ENCODE data around the gene MTHFD1.

The MTHFD1 gene

DNA sequence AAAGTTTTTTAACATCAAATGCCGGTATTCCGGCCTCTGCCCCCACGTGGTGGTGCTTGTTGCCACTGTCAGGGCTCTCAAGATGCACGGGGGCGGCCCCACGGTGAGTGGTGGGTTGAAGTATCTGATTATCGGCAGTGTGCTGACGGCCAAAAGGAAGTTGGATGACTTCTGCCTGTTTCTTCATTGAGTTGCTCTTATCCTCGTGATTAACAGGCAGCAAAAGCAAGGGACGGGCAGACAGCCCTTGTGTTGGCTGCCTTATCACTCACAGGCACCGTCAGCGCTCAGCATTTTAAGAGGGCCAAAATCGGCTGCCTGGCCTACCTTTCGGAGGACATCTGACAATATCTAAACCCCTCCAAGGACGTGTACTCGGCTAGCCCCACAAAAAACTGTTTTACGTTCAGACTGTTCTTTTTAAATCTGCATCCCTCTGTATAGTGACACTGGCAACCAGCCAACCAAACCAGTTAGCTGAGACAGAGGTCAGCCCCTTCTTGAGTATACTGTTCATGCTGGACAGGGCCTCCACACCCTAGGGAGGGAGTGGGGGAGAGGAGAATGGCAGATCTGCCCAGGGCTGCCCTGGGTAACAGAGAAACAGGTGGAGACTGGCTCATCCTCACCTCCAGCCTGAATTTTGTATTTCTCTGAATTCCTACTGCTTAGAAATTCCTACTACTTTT lies 54.3 kb downstream of the MTHFD1 start:
- TF ChIP-seq, protein P1, sequence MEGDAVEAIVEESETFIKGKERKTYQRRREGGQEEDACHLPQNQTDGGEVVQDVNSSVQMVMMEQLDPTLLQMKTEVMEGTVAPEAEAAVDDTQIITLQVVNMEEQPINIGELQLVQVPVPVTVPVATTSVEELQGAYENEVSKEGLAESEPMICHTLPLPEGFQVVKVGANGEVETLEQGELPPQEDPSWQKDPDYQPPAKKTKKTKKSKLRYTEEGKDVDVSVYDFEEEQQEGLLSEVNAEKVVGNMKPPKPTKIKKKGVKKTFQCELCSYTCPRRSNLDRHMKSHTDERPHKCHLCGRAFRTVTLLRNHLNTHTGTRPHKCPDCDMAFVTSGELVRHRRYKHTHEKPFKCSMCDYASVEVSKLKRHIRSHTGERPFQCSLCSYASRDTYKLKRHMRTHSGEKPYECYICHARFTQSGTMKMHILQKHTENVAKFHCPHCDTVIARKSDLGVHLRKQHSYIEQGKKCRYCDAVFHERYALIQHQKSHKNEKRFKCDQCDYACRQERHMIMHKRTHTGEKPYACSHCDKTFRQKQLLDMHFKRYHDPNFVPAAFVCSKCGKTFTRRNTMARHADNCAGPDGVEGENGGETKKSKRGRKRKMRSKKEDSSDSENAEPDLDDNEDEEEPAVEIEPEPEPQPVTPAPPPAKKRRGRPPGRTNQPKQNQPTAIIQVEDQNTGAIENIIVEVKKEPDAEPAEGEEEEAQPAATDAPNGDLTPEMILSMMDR (IDR thresholded peaks at IDR 0.05; ENCODE audit: borderline replicate concordance, control extremely low read depth, extremely low read depth, insufficient read depth, missing control alignments), result no peak
- DNase-seq (ENCODE audit: low spot score), result no peak
- in situ Hi-C loops (cut with MboI; ENCODE audit: low sequenced_read_pairs, unreplicated experiment), result no loop called here

DNA sequence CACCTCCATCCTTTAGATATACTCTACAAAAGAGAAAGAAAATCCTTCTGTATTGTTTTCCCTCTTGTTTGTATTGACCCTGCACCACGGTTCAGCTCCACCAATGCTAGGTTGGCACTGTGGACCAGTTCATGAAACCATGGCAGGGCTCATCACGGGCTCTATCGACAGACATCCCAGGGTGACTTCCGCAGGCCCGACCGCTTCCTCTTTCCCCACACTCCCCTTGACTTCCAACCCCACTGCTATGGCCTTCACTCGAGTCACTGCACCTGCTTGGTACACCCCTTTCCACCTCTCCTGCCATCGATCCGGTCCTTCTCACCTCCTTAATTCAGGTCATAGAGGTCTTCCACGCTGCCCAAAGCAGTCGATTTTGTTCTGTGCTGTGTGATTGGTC lies 56.0 kb downstream of the MTHFD1 start:
- TF ChIP-seq, protein P1 (IDR thresholded peaks at IDR 0.05; ENCODE audit: borderline replicate concordance, control extremely low read depth, extremely low read depth, insufficient read depth, missing control alignments), result no peak
- in situ Hi-C loops (cut with MboI; ENCODE audit: low sequenced_read_pairs, unreplicated experiment), result no loop called here

DNA sequence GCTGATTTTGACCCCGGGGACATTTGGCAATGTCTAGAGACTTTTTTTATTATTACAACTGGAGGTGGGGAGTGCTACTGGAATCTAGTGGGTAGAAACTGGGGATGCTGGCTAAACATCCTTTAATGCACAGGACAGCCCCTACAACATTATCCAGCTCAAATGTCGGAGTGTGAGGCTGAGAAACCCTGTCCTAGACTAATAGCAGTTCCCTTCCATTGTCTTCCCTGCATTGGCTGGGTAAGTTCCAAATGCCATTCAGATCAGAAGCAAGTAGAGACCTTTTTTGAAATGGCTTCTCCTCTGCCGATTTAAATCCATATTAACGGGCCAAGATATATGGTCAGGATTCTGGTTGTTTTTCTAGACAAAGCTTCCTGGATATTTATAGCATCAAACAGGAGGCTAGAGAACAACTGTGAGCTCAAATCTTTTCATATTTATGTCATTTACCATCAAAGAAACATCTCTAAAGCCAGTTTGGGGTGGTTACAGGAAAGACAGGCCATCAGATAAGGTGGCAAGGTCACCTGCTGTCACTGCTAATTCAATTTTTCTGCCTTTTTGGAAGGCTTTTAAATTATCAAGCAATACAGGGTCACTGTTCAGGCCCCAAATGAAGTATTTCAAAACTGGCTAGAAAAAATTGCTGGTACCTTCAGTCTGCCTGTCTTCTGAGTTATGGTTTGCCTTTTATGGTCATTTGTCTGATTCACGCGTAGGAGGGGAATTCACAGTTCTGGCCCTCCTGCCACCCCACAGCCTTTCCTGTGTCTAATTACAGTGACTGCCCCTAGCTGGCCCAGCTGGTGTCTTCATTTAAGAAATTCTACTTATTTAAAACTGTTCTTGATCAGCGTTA lies 57.1 kb downstream of the MTHFD1 start:
- TF ChIP-seq, protein P1 (IDR thresholded peaks at IDR 0.05; ENCODE audit: borderline replicate concordance, control extremely low read depth, extremely low read depth, insufficient read depth, missing control alignments), result no peak
- peak; percentile 84 for DNase-seq (ENCODE audit: low spot score)
- in situ Hi-C loops (cut with MboI; ENCODE audit: low sequenced_read_pairs, unreplicated experiment), result no loop called here

More for the DNA sequence above, 56.0 kb downstream of the MTHFD1 start:
- DNase-seq (ENCODE audit: low spot score), result no peak

DNA sequence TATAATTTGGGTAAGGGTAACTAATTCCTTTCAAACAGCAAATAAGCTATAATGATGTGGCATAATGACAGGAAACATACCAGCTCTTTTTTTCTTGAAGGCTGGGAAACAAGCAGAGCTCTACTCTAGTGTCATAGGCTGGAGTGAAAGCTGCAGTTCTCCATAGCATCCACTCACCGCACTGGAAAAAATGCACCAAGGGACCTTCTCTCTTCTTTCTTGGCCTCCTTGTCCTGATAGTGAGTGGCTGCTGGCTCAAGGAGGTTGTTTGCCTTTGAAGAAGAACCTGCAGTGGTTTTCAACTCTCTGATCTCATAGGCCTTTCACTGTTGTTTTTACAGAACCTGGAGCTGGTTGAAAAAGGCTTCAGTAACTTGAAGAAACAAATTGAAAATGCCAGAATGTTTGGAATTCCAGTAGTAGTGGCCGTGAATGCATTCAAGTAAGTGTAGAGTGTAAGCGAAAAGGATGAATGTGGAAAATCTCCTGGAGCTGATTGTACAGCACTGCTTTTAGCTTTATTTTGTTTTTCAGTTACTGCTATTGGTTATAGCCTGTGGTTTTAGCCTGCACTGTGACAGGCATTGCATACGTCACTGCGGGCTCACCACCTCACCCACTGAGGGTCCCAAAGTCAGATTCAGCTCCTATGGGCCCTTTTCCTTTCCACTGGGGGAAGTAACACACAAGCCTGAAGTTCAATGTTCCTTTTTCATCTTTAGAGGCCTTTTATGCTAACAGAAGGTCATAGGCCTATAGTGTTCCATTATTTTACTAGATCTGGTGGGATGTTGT lies 59.9 kb downstream of the MTHFD1 start:
- no peak for DNase-seq (ENCODE audit: low spot score)
- in situ Hi-C loops (cut with MboI; ENCODE audit: low sequenced_read_pairs, unreplicated experiment), result no loop called here
- TF ChIP-seq, protein P1 (IDR thresholded peaks at IDR 0.05; ENCODE audit: borderline replicate concordance, control extremely low read depth, extremely low read depth, insufficient read depth, missing control alignments), result no peak

DNA sequence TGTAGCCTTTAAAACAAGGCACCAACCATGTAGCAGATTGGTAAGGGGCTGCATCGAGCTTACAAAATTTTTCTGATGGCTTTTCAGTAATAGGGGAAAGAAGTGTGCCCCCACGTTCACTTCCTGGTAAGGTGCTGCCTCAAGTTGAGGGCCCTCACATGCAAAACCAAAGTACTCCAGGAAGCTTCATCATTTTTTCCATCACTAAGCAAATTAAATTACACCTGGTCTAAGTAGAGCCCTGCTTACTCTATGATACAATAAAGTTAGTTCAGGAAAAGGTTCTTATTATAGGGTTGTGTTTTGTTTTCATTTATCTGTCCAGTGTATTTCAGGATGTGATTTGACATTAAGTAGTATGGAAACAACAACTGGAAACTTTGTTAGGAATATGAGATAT lies 62.1 kb downstream of the MTHFD1 start:
- in situ Hi-C loops (cut with MboI; ENCODE audit: low sequenced_read_pairs, unreplicated experiment), result no loop called here
- TF ChIP-seq, protein P1 (IDR thresholded peaks at IDR 0.05; ENCODE audit: borderline replicate concordance, control extremely low read depth, extremely low read depth, insufficient read depth, missing control alignments), result no peak
- DNase-seq (ENCODE audit: low spot score), result no peak

DNA sequence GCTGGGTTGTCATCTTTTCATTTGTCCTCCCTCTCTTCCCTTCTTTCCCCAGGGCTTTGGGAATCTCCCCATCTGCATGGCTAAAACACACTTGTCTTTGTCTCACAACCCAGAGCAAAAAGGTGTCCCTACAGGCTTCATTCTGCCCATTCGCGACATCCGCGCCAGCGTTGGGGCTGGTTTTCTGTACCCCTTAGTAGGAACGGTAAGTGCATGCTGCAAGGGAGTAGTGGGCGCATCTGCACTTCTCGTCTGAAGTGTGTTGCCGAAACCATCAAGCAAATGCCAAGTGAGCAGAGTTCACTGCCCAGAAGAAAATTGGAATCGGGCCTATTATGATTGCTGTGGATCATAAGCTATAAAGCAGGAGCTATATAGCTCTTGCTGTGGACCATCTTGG lies 66.5 kb downstream of the MTHFD1 start:
- in situ Hi-C loops (cut with MboI; ENCODE audit: low sequenced_read_pairs, unreplicated experiment), result no loop called here
- TF ChIP-seq, protein P1 (IDR thresholded peaks at IDR 0.05; ENCODE audit: borderline replicate concordance, control extremely low read depth, extremely low read depth, insufficient read depth, missing control alignments), result no peak
- no peak for DNase-seq (ENCODE audit: low spot score)
